Immature natural killer cell (primary cell): ENCODE data around the gene SAPCD2. TPM values are rescaled to one million over a fixed set of nuclear protein-coding genes. Genes with fewer than 3 reads are reported as not detected.

Experiments used
- DNase-seq, 3 donors: peaks; one replicate each; pipeline ENCODE4 v3.0.0; 2022; ENCODE audit warnings: mixed read lengths in 1 of 3
- H3K27ac Mint-ChIP-seq, 6 donors: one replicate each; pipeline ENCODE4 v1.8.0; 2020; ENCODE audit warnings: mixed read lengths in 6 of 6, mild to moderate bottlenecking in 5 of 6, inconsistent platforms in 4 of 6, moderate library complexity in 3 of 6
- H3K27me3 Mint-ChIP-seq, 3 donors: one replicate each; pipeline ENCODE4 v1.8.0; 2020 to 2021; ENCODE audit warnings: low read depth in 3 of 3, mild to moderate bottlenecking in 3 of 3, mixed read lengths in 3 of 3, moderate library complexity in 3 of 3, inconsistent platforms in 1 of 3
- H3K36me3 Mint-ChIP-seq, 3 donors: one replicate each; pipeline ENCODE4 v1.8.0; 2020; ENCODE audit warnings: mixed read lengths in 3 of 3, inconsistent platforms in 2 of 3, mild to moderate bottlenecking in 2 of 3
- H3K4me1 Mint-ChIP-seq, 2 donors: one replicate each; pipeline ENCODE4 v1.8.0; 2020; ENCODE audit warnings: inconsistent platforms in 2 of 2, mild to moderate bottlenecking in 2 of 2, mixed read lengths in 2 of 2, moderate library complexity in 1 of 2
- H3K4me3 Mint-ChIP-seq, 5 donors: one replicate each; pipeline ENCODE4 v1.8.0; 2020; ENCODE audit warnings: mild to moderate bottlenecking in 5 of 5, mixed read lengths in 5 of 5, inconsistent platforms in 3 of 5, moderate library complexity in 3 of 5
- H3K9me3 Mint-ChIP-seq, 6 donors: one replicate each; pipeline ENCODE4 v1.8.0; 2020; ENCODE audit warnings: mild to moderate bottlenecking in 6 of 6, mixed read lengths in 6 of 6, inconsistent platforms in 4 of 6, moderate library complexity in 3 of 6
- polyA plus RNA-seq, 3 donors: library from polyadenylated mRNA; unstranded; fragments of 300-500 nt; fragmentation: Illumina TruSeq; gene quantifications; one replicate each; pipeline ENCODE4 v1.2.3, GENCODE V29; 2021

SAPCD2 gene
- polyA plus RNA-seq, 3 donors from 2014 or later = 0.06 to 0.95 (median 0.39) TPM

- H3K27ac Mint-ChIP-seq = no peak overlapping the region
- peaks cover 6 to 7% of the 10 kb centered on the region in 2 donors for H3K4me1 Mint-ChIP-seq
- H3K36me3 Mint-ChIP-seq = peaks cover 0 to 13% (median 4%) of the 10 kb centered on the region in 3 donors
- H3K9me3 Mint-ChIP-seq = no peaks in the 10 kb centered on the region
- no peak for DNase-seq
- H3K4me3 Mint-ChIP-seq = no peak overlapping the region
- H3K27me3 Mint-ChIP-seq = peaks cover 0 to 1% (median 0%) of the 10 kb centered on the region in 3 donors
Observed at GRCh38 chr9:137019891-137020683, 50.3 kb downstream of the SAPCD2 start.

GRCh38 chr9:137018761-137019559 is 51.4 kb downstream of the SAPCD2 start:
- Mint-ChIP-seq H3K9me3 (no peaks in the 10 kb centered on the region), H3K36me3 (peaks cover 0 to 13% (median 4%) of the 10 kb centered on the region in 3 donors), H3K4me1 (peaks cover 5 to 6% of the 10 kb centered on the region in 2 donors), H3K4me3 (no peak overlapping the region), H3K27ac (no peak overlapping the region), H3K27me3 (peaks cover 0 to 1% (median 0%) of the 10 kb centered on the region in 3 donors)
- DNase-seq = no peak

GRCh38 chr9:137017791-137018497 is 52.4 kb downstream of the SAPCD2 start:
- Mint-ChIP-seq H3K27me3 (peaks cover 0 to 1% (median 0%) of the 10 kb centered on the region in 3 donors), H3K36me3 (peaks cover 0 to 13% (median 4%) of the 10 kb centered on the region in 3 donors), H3K27ac (no peak overlapping the region), H3K4me3 (no peak overlapping the region), H3K9me3 (no peaks in the 10 kb centered on the region), H3K4me1 (peaks cover 5 to 6% of the 10 kb centered on the region in 2 donors)
- no peak for DNase-seq

- no peak overlapping the region for H3K4me3 Mint-ChIP-seq
- no peak overlapping the region for H3K27ac Mint-ChIP-seq
- H3K27me3 Mint-ChIP-seq = peaks cover 0 to 1% (median 0%) of the 10 kb centered on the region in 3 donors
- H3K4me1 Mint-ChIP-seq = peaks cover 3% of the 10 kb centered on the region in 2 donors
- H3K36me3 Mint-ChIP-seq = peaks cover 0 to 12% (median 4%) of the 10 kb centered on the region in 3 donors
- DNase-seq = no peak
- H3K9me3 Mint-ChIP-seq = no peaks in the 10 kb centered on the region
Observed at GRCh38 chr9:137017071-137017470, 53.3 kb downstream of the SAPCD2 start.

GRCh38 chr9:137016436-137016835 is 53.9 kb downstream of the SAPCD2 start:
- DNase-seq = no peak
- Mint-ChIP-seq H3K9me3 (no peaks in the 10 kb centered on the region), H3K4me1 (no peaks in the 10 kb centered on the region), H3K4me3 (no peak overlapping the region), H3K36me3 (peaks cover 0 to 8% (median 4%) of the 10 kb centered on the region in 3 donors), H3K27me3 (peaks cover 0 to 1% (median 0%) of the 10 kb centered on the region in 3 donors), H3K27ac (no peak overlapping the region)

GRCh38 chr9:137015976-137016375 is 54.4 kb downstream of the SAPCD2 start:
- Mint-ChIP-seq H3K27ac (no peak overlapping the region), H3K4me3 (no peak overlapping the region), H3K36me3 (peaks cover 0 to 8% (median 4%) of the 10 kb centered on the region in 3 donors), H3K4me1 (no peaks in the 10 kb centered on the region), H3K9me3 (no peaks in the 10 kb centered on the region), H3K27me3 (peaks cover 0 to 1% (median 0%) of the 10 kb centered on the region in 3 donors)
- DNase-seq = no peak

GRCh38 chr9:137015540-137015930 is 54.8 kb downstream of the SAPCD2 start:
- H3K27me3 Mint-ChIP-seq = peaks cover 0 to 1% (median 0%) of the 10 kb centered on the region in 3 donors
- no peak overlapping the region for H3K4me3 Mint-ChIP-seq
- peaks cover 0 to 8% (median 4%) of the 10 kb centered on the region in 3 donors for H3K36me3 Mint-ChIP-seq
- no peaks in the 10 kb centered on the region for H3K4me1 Mint-ChIP-seq
- H3K9me3 Mint-ChIP-seq = no peaks in the 10 kb centered on the region
- H3K27ac Mint-ChIP-seq = no peak overlapping the region
- DNase-seq = no peak

GRCh38 chr9:137014776-137015539 is 55.4 kb downstream of the SAPCD2 start:
- Mint-ChIP-seq H3K4me3 (no peak overlapping the region), H3K9me3 (no peaks in the 10 kb centered on the region), H3K27me3 (peaks cover 0 to 1% (median 0%) of the 10 kb centered on the region in 3 donors), H3K36me3 (peaks cover 0 to 8% (median 4%) of the 10 kb centered on the region in 3 donors), H3K4me1 (no peaks in the 10 kb centered on the region), H3K27ac (no peak overlapping the region)
- DNase-seq = no peak

- Mint-ChIP-seq H3K4me3 (no peak overlapping the region), H3K36me3 (peaks cover 0 to 5% (median 4%) of the 10 kb centered on the region in 3 donors), H3K27me3 (peaks cover 0 to 1% (median 0%) of the 10 kb centered on the region in 3 donors), H3K4me1 (no peaks in the 10 kb centered on the region), H3K9me3 (no peaks in the 10 kb centered on the region), H3K27ac (no peak overlapping the region)
- no peak for DNase-seq
Observed at GRCh38 chr9:137014166-137014565, 56.2 kb downstream of the SAPCD2 start.

- DNase-seq = no peak
- H3K27ac Mint-ChIP-seq = no peak overlapping the region
- H3K4me1 Mint-ChIP-seq = no peaks in the 10 kb centered on the region
- H3K4me3 Mint-ChIP-seq = no peak overlapping the region
- no peaks in the 10 kb centered on the region for H3K9me3 Mint-ChIP-seq
- H3K27me3 Mint-ChIP-seq = peaks cover 0 to 1% (median 0%) of the 10 kb centered on the region in 3 donors
- peaks cover 0 to 5% (median 4%) of the 10 kb centered on the region in 3 donors for H3K36me3 Mint-ChIP-seq
Observed at GRCh38 chr9:137013571-137013940, 56.8 kb downstream of the SAPCD2 start.

- Mint-ChIP-seq H3K27me3 (peaks cover 0 to 1% (median 0%) of the 10 kb centered on the region in 3 donors), H3K4me1 (no peaks in the 10 kb centered on the region), H3K36me3 (peaks cover 0 to 5% (median 4%) of the 10 kb centered on the region in 3 donors), H3K27ac (no peak overlapping the region), H3K9me3 (no peaks in the 10 kb centered on the region), H3K4me3 (no peak overlapping the region)
- DNase-seq = no peak
Observed at GRCh38 chr9:137012694-137013570, 57.4 kb downstream of the SAPCD2 start.
